ENCODE results near the gene TRPM5.

- TF ChIP-seq EZH2 (IDR thresholded peaks at IDR 0.05; ENCODE audit: insufficient read depth, low read length), result no peak
- no peak for TF ChIP-seq CTCF (IDR thresholded peaks at IDR 0.05; ENCODE audit: insufficient read depth, low read depth, low read length)
Measured at GRCh38 chr11:2449548-2450320, 5.4 kb upstream of the TRPM5 start.

Measured in astrocyte (in vitro differentiated cells and primary cell).